ENCODE measurements around the gene COL4A2.

Gene COL4A2

GRCh38 chr13:110322126-110322827 is 15.2 kb downstream of the COL4A2 start:
- DNase-seq (ENCODE audit: low read depth in 2 of 2): no peak

DNA sequence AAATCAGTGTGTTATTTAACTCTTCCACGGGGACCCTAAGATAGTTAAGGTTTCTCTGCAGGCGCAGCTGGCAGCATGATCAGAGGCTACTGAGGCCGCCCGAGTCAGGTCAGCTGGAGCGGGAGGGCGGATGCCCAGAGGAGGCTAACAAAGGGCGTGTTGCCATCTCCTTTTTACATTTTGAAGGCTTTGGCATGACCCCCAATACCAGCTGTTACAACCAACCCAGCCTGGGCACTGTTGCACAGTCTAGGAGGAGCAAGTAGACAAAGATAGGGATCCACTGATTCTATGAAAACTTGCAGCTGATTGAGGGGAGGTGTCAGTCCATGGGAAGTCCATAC is 15.7 kb downstream of the COL4A2 start:
- no peak for DNase-seq (ENCODE audit: low read depth in 2 of 2)

DNA sequence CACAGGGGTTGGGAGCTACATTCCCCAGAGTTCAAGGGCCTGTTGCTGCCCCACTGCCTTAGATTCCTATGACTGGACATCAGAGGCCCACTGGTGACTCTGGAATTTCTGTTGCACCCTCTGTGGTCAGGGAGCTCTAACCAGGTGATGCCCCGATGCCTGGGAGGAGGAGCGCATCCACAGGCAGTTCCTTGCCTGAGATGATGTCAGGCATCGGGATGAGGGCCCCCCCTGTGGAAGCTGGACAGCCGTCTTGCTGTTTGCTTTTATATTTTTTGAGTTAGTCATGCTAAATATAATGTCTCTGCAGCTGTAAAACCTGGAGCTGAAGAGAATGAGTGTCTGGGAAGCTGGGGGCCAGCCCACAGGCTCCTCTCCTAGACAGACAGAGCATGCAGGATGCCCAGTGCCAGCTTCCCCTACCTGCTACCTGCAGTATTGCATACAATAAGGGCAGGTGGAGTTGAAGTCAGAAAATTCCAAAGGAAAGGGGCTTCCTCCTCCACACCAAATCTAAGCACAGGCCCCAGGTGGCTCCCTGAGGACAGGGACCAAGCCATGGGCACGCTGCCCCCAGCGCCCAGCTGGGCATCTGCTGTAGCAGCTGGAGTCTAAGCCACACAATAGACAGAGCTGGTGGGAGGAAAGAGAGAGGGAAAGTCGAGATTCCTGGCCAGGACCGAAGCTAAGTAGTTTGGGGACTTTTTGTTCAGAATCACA is 16.2 kb downstream of the COL4A2 start:
- no peak for DNase-seq (ENCODE audit: low read depth in 2 of 2)

GRCh38 chr13:110324026-110324749 is 17.1 kb downstream of the COL4A2 start:
- DNase-seq (ENCODE audit: low read depth in 2 of 2): no peak

DNA sequence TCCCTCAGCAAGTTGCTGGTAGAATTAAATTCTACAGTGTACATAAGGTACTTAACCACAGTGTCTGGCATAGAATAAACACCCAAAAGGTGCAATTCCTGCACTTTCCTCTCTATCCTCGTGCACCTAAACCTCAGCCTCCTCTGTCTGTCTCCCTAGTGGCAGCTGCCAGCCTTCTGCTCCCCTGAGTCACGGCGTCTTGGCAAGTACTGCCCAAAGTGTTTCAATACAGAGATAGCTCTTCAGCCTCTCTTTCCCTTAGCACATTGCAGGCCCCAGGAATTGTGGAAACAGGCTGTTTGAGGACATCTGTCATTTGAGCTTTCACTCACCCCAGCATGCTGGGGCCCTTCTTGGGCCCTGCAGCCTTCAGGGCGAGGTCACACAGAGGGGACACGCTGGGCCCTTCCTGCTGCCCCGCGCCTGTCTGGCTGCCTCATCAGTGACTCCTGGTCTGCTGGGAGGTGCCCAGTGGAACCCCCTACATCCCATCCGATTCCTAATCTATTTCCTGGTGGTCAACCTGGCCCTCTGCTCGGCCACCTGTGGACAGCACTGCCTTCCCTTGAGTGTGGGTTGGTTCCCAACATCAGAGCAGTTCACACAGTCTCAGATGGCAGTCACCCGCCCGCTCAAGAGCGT is 19.3 kb downstream of the COL4A2 start:
- DNase-seq (ENCODE audit: low read depth in 2 of 2): no peak

GRCh38 chr13:110327051-110327721 is 20.1 kb downstream of the COL4A2 start:
- no peak for DNase-seq (ENCODE audit: low read depth in 2 of 2)

GRCh38 chr13:110328573-110328972 is 21.5 kb downstream of the COL4A2 start:
- DNase-seq (ENCODE audit: low read depth in 2 of 2): no peak

DNA sequence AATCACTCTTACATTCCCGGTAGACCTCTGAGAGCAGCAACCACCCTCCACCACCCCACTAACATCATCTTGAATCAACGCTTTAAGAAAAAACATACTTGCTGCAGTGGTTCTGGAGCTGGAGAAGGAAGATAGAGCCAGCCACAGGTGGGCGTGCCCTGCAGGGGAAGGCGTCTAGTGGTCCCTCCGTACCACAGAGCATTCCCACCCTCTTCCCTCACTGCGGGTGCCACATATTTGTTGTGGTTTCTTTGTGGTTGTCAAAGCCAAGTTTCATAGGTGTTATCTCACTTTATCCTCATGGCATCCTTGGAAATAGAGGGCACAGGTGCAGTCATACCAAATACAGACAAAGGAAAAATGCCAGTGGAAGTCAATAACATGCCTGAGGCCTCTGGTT is 22.2 kb downstream of the COL4A2 start:
- no peak for DNase-seq (ENCODE audit: low read depth in 2 of 2)

DNA sequence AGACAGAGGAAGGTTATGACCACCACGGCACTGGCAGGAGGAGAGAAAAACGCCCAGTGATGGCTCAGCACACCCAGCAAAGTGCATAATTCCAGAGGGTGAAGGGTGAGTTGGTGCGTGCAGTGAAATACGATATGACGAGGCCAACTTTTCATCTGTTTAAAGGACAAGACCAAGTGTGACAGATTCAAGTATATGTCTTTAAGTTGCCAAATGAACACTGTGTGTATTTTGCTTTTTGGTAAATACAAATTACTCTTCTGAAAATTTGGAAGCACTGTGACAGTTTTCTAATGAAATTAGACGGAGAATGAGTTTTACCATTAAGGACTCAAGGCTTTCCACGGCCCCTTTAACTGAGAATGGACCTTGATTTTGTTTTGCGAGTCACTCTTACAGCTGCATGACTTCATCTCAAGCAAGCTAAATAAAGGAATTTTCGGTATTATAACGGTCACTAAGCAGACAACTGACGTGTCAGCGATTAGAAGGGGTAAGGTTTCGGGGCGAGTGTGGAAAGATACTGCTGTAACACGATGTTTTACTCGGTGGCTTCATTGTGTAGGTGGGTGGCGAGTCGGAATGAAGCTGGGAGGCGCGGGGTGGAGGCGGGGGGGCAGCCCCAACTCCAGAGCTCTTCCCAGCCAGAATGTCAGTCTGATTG is 22.8 kb downstream of the COL4A2 start:
- no peak for DNase-seq (ENCODE audit: low read depth in 2 of 2)

DNA sequence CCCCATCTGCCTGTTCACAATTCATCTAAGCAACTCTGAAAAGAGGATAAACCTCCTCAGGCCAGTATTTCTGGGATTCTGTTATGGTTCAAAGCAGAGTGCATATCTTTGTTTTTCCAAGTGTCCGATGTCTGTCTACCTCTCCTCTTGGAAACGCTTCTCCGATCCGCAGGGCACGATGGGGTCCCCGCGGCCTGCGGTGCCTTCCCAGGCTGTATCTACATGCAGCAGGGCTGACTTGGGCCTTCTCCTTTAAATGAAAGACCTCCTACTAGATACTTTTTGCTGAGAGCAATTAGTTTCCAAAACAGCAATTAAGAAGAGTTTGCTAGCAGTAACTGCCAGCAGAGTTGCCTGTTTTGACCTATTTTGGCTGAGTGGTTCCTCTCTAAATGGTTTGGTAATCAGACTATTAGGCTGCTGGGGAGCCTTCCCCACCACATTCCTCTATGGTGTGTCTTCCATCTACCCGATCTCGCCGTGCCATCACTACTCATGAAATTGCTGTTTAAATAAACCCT is 23.5 kb downstream of the COL4A2 start:
- DNase-seq (ENCODE audit: low read depth in 2 of 2): no peak

DNA sequence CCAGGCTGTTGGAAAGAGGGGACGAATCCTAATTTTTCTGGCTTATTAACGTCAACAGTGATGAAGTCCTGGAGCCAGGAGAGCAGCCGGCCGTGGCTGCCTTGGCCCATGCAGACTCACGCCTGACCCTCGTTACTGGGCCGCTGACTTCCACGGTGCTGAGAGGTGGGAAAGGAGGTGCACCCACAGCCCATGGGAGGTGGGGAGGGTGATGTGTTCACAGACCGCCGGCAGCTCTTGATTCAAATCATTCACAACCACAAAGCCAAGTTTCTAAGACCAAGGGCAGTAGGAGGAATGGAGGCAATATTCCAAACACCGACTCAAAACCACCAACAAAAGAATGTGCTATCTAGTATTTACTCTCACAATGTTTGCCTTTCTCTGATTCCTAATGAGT is 24.3 kb downstream of the COL4A2 start:
- DNase-seq (ENCODE audit: low read depth in 2 of 2): no peak

- DNase-seq (ENCODE audit: low read depth in 2 of 2): no peak
These were observed 25.7 kb downstream of the COL4A2 start for GRCh38 chr13:110332750-110333149.

GRCh38 chr13:110333837-110334236 is 26.8 kb downstream of the COL4A2 start:
- DNase-seq (ENCODE audit: low read depth in 2 of 2): no peak

GRCh38 chr13:110334256-110334655 is 27.2 kb downstream of the COL4A2 start:
- DNase-seq (ENCODE audit: low read depth in 2 of 2): no peak

GRCh38 chr13:110334841-110335490 is 27.9 kb downstream of the COL4A2 start:
- no peak for DNase-seq (ENCODE audit: low read depth in 2 of 2)

- DNase-seq (ENCODE audit: low read depth in 2 of 2): no peak
These were observed 29.0 kb downstream of the COL4A2 start for GRCh38 chr13:110336108-110336507.

DNA sequence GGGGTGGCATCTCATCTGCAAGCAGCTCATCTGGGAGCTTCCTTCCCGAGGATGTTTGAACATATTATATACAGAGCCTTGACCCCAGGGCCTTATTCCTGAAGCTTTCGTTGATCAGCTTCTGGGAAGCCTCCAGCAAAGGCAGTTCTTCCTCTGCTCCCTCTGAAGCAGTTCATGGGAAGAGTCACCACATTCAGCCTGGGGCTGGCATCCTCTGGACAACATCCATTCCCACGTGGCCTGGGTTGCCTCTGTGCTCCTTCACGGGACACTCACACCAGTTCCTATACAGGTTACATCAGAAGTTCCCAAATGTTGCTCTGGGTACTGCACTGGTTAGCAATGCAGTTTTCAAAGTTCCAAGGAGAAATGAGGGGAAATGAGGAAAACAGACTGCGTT is 29.6 kb downstream of the COL4A2 start:
- no peak for DNase-seq (ENCODE audit: low read depth in 2 of 2)

- no peak for DNase-seq (ENCODE audit: low read depth in 2 of 2)
These were observed 30.2 kb downstream of the COL4A2 start for GRCh38 chr13:110337247-110337646.

GRCh38 chr13:110338441-110339101 is 31.5 kb downstream of the COL4A2 start:
- DNase-seq (ENCODE audit: low read depth in 2 of 2): no peak

GRCh38 chr13:110339263-110339662 is 32.2 kb downstream of the COL4A2 start:
- no peak for DNase-seq (ENCODE audit: low read depth in 2 of 2)

Measured in stimulated activated CD4-positive, alpha-beta T cell treated with anti-CD3 and anti-CD28 coated beads, Interleukin-12 subunit alpha, Interleukin-12 subunit beta, amount 100 ng/mL, for 24 hours (primary cell).